SK-N-SH treated with all-trans-retinoic acid at 6 μM for 48 hours (cell line): ENCODE data around the gene KIF13A.

Source experiments
- ATAC-seq: fragments of 200-7000 bp; cut with Tn5 transposase; 3 replicates; pipeline ENCODE4 v1.9.1; 2020; ENCODE audit warnings: mild to moderate bottlenecking, moderate library complexity
- ARNTL ChIP-seq: fragments of 450-650 bp; formaldehyde crosslinking; IDR thresholded peaks from 2 replicates; pipeline ENCODE4 v1.5.0; 2020; ENCODE audit warnings: low read depth, mild to moderate bottlenecking, moderate library complexity, borderline replicate concordance
- BACH2 ChIP-seq: fragments of 250-450 bp; sonication (Bioruptor Pico); IDR thresholded peaks from 2 replicates; pipeline ENCODE4 v1.9.0; 2021; ENCODE audit warnings: mild to moderate bottlenecking, borderline replicate concordance
- CREB5 ChIP-seq: fragments of 250-450 bp; sonication (Bioruptor Pico); IDR thresholded peaks from 2 replicates; pipeline ENCODE4 v1.5.1; 2020; ENCODE audit warnings: low read depth, mild to moderate bottlenecking, moderate library complexity
- CSDC2 ChIP-seq: fragments of 250-450 bp; sonication (Bioruptor Pico); IDR thresholded peaks from 2 replicates; pipeline ENCODE4 v1.5.0; 2020; ENCODE audit warnings: mild to moderate bottlenecking, moderate library complexity
- ESRRG ChIP-seq: fragments of 250-450 bp; sonication (Bioruptor Pico); IDR thresholded peaks from 2 replicates; pipeline ENCODE4 v1.6.1; 2021; ENCODE audit warnings: mild to moderate bottlenecking
- GLIS3 ChIP-seq: fragments of 250-450 bp; sonication (Bioruptor Pico); IDR thresholded peaks from 2 replicates; pipeline ENCODE4 v1.5.0; 2020; ENCODE audit warnings: mild to moderate bottlenecking, moderate library complexity
- ISL1 ChIP-seq: fragments of 250-450 bp; sonication (Bioruptor Pico); IDR thresholded peaks from 2 replicates; pipeline ENCODE4 v2.1.2; 2022; ENCODE audit warnings: mild to moderate bottlenecking, moderate library complexity
- OSR1 ChIP-seq: fragments of 250-450 bp; sonication (Bioruptor Pico); IDR thresholded peaks from 2 replicates; pipeline ENCODE4 v1.8.0; 2022; ENCODE audit warnings: moderate library complexity, mild to moderate bottlenecking, inconsistent platforms
- PATZ1 ChIP-seq: fragments of 250-450 bp; sonication (Bioruptor Pico); IDR thresholded peaks from 2 replicates; pipeline ENCODE4 v1.8.0; 2020; ENCODE audit warnings: mild to moderate bottlenecking, moderate library complexity, borderline replicate concordance
- POU6F1 ChIP-seq: fragments of 250-450 bp; sonication (Bioruptor Pico); IDR thresholded peaks from 2 replicates; pipeline ENCODE4 v1.8.0; 2021; ENCODE audit warnings: low read depth, mild to moderate bottlenecking, moderate library complexity, borderline replicate concordance
- PPARA ChIP-seq: fragments of 250-450 bp; sonication (Bioruptor Pico); IDR thresholded peaks from 2 replicates; pipeline ENCODE4 v1.5.0; 2020; ENCODE audit warnings: mild to moderate bottlenecking, borderline replicate concordance
- RARB ChIP-seq: fragments of 250-450 bp; sonication (Bioruptor Pico); IDR thresholded peaks from 2 replicates; pipeline ENCODE4 v1.8.0; 2021; ENCODE audit warnings: mild to moderate bottlenecking, moderate library complexity
- SNAI2 ChIP-seq: fragments of 250-450 bp; sonication (Bioruptor Pico); IDR thresholded peaks from 2 replicates; pipeline ENCODE4 v1.5.0; 2020; ENCODE audit warnings: mild to moderate bottlenecking, moderate library complexity
- TOX ChIP-seq: fragments of 250-450 bp; sonication (Bioruptor Pico); IDR thresholded peaks from 2 replicates; pipeline ENCODE4 v1.8.0; 2021; ENCODE audit warnings: mild to moderate bottlenecking, moderate library complexity, borderline replicate concordance
- TSHZ2 ChIP-seq: fragments of 250-450 bp; sonication (Bioruptor Pico); IDR thresholded peaks from 2 replicates; pipeline ENCODE4 v1.5.0; 2020; ENCODE audit warnings: mild to moderate bottlenecking, moderate library complexity
- ZFP3 ChIP-seq: fragments of 250-450 bp; sonication (Bioruptor Pico); IDR thresholded peaks from 2 replicates; pipeline ENCODE4 v1.5.0; 2020; ENCODE audit warnings: mild to moderate bottlenecking, moderate library complexity
- ZNF565 ChIP-seq: fragments of 450-650 bp; formaldehyde crosslinking; conservative IDR thresholded peaks from 2 replicates; pipeline ENCODE4 v1.5.0; 2020; ENCODE audit warnings: low read depth, mild to moderate bottlenecking, moderate library complexity
- ZNF70 ChIP-seq: fragments of 450-650 bp; formaldehyde crosslinking; IDR thresholded peaks from 2 replicates; pipeline ENCODE4 v1.5.0; 2020; ENCODE audit warnings: mild to moderate bottlenecking, moderate library complexity
- ZNF8 ChIP-seq: fragments of 450-650 bp; formaldehyde crosslinking; IDR thresholded peaks from 2 replicates; pipeline ENCODE4 v1.5.0; 2020; ENCODE audit warnings: mild to moderate bottlenecking, moderate library complexity

Gene KIF13A

GRCh38 chr6:17730078-17730704 is 257.2 kb downstream of the KIF13A start:
- no peak for ATAC-seq
- TF ChIP-seq ZNF8 (CRISPR knock-in tag): no peak
- no peak for TF ChIP-seq ZNF565
- TF ChIP-seq ISL1 (CRISPR knock-in tag): no peak
- no peak for TF ChIP-seq ZFP3 (CRISPR knock-in tag)
- no peak for TF ChIP-seq SNAI2 (CRISPR knock-in tag)
- no peak for TF ChIP-seq ESRRG
- no peak for TF ChIP-seq POU6F1 (CRISPR knock-in tag)
- TF ChIP-seq RARB: no peak

- TF ChIP-seq ZNF8 (CRISPR knock-in tag) (no peak), PPARA (no peak), SNAI2 (CRISPR knock-in tag) (no peak), RARB (no peak), ZNF70 (CRISPR knock-in tag) (no peak), BACH2 (CRISPR knock-in tag) (no peak), CSDC2 (no peak), ESRRG (no peak), CREB5 (CRISPR knock-in tag) (no peak), GLIS3 (CRISPR knock-in tag) (no peak), TSHZ2 (CRISPR knock-in tag) (no peak), TOX (CRISPR knock-in tag) (no peak), OSR1 (CRISPR knock-in tag) (no peak), ARNTL (CRISPR knock-in tag) (no peak), ISL1 (CRISPR knock-in tag) (no peak), POU6F1 (CRISPR knock-in tag) (no peak), PATZ1 (CRISPR knock-in tag) (no peak)
- ATAC-seq: no peak
Measured at GRCh38 chr6:17729223-17730077, 258.0 kb downstream of the KIF13A start.
